NCI-H187 treated with DMSO at 0.1 percent for 48 hours (cell line): ENCODE results near the gene RNU5D-1.
"Not testable (repeated sequence)": the region's sequence is repeated elsewhere in the genome, so short reads cannot be mapped to it uniquely, and the experiment has no call there.

Experiments used
- DNase-seq: peaks from one replicate; lab custom pipeline; 2025; lab: John Stamatoyannopoulos, UW

Gene RNU5D-1

DNA sequence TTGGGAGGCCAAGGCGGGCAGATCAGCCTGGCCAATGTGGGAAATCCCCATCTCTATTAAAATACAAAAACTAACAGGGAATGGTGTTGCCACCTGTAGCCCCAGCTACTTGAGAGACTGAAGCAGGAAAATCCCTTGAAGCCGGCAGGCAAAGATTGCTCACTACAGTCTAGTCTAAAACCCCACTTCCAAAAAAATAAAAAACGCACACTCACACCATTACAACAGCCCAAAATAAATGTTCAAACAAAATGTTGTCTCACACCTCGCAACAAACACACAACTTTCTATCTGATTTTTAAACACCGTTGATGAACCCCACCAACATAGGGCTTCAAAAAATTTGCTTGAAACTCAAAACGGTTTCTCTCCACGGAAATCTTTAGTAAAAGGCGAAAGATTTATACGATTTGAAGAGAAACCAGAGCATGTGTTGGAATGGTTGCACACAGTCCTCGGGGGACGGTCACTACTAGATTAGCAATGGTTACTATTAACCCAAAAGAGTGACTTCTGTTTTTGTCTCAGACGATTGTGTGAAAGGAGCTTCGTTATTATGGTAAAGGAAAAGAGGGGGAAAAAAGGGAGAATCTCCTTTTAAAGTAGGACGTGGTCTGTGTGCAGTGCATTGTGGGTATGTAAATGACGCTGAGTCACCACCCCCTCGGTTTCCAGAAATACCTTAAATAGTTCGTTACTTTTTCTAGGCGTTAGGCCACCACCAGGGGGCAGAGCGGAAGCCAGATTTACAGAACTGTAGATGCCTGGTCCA lies at the start of gene RNU5D-1:
TSS of gene RNU5D-1 (minus strand) at position 430 of the 772 bp plus-strand sequence.
- DNase-seq, result peak; percentile 88

DNA sequence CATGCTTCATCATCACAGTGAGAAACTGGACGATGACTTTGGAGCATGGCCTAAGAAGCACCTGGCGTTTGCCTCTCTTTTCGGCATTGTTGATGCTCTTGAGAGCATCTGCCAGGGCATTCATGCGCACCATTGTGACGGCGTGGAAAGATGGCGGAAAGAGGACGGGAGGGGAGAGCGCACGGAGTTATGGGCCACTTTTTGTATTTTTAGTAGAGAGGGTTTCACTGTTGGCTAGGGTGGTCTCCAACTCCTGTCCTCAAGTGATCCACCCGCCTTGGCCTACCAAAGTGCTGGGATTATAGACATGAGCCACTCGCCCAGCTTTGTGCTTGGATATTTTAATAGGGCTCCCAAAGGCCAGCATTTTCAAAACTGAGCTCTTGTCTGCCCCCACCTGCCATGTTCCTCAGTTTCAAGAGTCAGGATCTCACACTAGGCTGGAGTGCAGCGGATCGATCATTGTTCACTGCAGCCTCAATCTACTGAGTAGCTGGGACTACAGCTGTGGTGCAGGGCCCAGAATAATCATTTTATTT lies 49.7 kb upstream of the RNU5D-1 start:
- DNase-seq, result no peak

DNA sequence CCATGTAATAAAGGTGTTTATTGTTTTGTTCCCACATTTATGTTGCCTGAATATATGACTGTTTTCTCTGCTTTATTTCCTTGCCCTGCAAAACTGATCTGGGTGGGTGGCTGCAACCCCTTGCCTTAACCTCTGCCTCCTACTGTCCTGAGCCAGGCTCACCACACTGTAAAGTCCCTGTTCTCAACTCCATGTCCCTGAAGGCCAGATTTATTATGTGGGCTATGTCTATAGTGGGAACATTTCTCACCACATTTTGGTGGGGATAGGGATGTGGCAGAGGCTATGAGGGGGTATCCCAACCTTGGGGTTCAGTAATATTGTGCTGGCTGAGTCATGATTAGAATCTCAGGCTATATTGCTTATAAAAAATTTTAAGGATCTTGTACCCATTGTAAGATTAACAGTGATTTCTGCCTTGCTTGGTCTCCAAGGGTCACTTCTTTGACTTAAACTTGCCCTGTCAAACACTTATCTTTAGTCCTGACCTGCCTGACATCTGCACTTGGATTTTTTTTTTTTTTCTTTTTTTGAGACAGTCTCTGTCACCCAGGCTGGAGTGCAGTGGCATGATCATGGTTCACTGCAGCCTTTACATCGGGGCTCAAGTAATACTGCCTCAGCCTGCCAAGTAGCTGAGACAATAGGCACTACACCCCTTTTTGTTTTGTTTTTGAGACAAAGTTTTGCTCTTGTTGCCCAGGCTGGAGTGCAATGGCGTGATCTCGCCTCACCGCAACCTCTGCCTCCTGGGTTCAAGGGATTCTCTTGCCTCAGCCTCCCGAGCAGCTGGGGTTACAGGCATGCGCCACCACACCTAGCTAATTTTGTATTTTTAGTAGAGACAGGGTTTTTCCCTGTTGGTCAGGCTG lies 48.0 kb upstream of the RNU5D-1 start:
- no peak for DNase-seq

DNA sequence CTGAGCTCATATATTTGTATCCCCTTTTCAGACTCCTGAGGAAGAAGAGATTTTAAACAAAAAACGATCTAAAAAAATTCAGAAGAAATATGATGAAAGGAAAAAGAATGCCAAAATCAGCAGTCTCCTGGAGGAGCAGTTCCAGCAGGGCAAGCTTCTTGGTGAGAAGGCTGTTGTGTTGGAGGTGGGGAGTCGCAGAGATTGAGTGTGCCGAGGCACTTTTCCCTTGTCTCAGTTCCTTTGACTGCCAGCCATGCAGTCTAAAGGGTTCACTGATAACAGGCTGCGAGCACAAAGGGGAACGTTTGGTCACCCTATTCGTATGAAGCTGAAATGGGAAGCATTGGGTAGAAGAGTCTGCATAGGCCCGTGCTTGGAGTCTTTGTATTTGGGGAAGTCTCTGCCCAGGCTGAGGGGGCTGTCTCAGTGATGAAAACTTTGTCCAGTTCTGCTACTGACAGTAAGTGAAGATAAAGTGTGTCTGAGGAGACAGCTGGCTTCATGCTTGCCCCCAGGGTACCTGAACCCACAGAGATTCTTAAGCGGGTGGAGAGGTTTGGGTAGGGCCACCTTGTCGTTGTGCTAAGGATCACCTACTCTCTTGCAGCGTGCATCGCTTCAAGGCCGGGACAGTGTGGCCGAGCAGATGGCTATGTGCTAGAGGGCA lies 47.1 kb upstream of the RNU5D-1 start:
- DNase-seq, result no peak

DNA sequence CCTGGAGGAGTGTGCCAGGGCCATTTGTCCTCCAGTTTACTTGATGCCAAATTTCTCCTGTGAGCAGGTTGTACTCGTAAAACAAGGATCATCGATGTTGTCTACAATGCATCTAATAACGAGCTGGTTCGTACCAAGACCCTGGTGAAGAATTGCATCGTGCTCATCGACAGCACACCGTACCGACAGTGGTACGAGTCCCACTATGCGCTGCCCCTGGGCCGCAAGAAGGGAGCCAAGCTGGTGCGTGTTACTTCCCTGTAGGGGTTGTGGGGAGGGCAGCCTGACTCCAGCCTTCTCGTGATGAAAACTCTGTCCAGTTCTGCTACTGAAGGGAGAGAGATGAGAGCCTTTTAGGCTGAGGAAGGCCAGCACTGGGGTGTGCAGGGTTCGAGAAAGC lies 46.6 kb upstream of the RNU5D-1 start:
- no peak for DNase-seq

DNA sequence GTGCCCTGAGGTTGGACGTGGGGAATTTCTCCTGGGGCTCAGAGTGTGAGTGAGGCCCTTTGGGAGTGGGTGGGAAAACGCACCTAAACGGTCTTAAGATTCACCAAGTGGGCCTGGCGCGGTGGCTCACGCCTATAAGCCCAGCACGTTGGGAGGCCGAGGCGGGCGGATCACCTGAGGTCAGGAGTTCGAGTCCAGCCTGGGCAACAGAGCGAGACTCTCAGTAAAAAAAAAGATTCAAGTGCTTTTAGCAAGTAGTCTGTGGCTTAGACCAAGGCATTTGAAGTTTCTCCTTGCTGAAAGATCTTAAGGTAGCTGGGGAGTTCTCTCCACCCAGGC lies 45.7 kb upstream of the RNU5D-1 start:
- DNase-seq, result no peak

DNA sequence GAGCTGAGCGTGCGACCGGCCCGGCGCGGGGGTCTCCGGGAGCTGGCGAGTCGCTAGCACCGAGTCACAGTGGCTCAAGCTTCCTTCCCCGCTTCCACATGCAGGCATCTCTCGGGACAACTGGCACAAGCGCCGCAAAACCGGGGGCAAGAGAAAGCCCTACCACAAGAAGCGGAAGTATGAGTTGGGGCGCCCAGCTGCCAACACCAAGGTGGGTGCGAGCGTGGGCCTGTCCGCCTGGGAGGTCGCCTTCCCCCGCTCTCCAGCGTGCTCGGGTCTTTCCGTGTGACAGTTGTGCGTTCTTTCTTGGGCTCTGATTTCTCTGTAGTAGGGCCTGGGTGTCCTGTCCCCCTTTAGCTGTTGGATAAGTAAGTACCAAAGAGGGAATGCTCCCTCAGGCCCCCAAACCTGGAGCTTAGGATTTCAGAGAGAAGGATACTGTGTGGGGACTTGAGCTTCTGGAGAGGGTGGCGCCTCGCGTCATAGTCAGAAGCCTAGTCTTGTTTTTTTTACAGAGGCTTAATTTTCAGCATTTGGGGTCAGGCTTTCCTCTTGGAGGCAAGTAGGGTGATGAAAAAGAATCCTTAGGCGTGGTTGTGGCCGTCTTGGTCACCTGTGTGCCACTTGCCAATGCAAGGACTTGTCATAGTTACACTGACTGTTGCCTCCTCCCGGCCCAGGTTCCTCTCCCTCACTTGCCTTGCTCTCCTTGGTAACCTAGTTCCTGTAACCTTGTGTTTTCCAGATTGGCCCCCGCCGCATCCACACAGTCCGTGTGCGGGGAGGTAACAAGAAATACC lies 45.2 kb upstream of the RNU5D-1 start:
- no peak for DNase-seq

DNA sequence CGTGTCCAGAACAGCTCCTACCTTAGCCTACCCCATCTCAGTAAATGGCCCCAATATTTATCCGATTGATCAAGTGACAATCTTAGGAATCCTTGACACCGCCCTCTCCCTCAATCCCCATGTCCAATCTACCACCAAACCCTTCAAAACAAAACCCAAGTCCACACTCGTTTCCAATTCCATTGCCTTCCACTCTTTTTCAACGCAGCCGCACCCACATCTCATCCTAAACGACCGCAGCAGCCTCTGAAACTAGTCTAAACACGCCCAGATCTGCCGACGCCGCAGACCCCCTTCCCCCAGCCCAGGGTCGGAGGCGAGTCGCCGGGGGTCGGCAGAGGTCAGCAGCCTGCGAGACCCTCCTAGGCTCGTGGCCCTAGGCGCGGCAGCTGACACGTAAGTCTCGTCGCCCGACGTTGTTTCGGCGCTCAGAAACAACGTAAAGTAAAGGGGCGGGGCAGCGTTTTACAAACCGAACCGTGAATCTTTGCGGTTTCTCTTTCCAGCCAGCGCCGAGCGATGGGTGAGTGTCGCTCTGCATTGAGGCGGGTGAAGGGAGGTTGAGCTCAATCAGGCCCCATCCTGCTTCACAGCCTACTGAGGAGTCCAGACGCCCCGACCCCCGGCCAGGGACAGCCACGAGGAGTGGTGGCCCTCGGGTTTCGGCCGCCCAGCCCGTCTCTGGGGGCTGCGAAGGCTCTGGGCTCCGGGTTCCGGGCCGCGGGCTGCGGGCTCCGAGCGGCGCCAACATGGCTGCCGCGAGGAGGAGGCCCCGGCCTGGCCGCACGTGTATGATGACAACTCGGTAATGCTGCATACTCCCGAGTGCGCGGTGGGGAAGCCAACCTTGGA lies 44.3 kb upstream of the RNU5D-1 start, which contains the start of gene RPS8:
TSS of gene RPS8 (plus strand) at position 463 of the 852 bp plus-strand sequence. CDS start at position 520, 57 bp downstream.
- DNase-seq, result peak; percentile 69

DNA sequence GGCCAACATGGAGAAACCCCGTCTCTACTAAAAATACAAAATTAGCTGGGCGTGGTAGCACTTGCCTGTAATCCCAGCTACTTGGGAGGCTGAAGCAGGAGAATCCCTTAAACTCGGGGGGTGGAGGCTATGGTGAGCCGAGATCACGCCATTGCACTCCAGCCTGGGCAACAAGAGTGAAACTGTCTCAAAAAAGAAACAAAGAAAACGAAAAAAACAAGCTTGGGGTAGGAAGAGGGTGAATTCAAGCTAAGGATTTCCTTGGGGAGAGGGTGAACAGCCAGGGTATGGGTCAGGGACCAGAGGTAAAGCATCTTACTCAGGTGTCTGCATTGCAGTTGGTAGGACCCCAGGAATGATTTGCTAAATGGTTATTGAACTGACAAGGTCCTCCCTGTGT lies 35.5 kb upstream of the RNU5D-1 start:
- DNase-seq, result not testable (repeated sequence)

DNA sequence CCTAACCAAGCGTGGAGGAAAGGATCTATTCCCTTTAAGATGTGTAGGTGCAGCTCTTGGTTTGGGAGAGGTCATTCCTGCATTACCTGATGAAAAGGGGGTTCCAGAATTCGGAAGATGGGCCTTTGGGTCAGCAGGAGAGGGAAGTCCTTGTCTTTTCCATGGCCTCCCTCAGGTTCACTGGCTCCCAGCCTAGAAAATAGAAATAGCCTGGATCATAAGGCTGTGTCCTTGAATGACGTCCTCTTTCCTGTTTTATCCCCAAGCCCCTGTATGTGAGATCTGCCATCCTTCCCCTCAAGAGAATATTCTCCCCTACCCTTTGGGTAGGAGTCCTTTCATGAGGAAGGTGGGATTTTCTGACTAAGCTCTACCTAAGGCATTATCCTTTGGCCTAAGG lies 29.9 kb upstream of the RNU5D-1 start:
- no peak for DNase-seq

DNA sequence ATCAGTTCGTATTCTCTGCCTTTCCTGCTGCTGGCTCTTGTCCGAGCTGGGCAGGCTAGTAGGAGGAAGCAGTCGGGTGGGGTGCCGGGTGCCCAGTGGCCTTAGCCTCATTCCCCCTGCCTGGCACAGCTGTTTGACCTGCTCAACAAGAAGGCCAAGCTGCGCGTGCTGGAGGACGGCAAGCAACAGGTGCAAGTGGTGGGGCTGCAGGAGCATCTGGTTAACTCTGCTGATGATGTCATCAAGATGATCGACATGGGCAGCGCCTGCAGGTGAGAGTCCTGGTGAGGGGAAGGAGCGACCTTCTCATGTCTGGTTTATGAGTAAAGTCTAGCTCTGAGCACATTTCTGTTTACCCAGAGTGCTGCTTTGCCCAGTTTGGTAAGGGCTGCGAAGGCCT lies 28.1 kb upstream of the RNU5D-1 start:
- DNase-seq, result no peak

DNA sequence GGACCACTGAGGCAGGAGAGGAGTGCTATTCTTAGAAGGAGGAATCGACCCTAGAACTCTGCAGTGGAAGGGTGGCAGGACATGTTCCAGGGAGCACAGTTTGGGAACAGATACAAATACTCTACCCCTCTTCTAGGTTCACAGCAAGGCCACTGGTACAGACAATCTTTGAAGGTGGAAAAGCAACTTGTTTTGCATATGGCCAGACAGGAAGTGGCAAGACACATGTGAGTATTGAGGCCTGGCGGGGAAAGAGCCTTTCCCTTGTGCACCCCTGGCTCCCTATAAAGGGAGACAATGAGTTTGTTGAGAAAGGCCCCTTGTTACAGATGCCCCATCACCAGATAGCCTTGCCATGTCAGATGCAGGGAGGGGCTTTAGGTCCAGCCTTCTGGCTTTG lies 26.4 kb upstream of the RNU5D-1 start:
- no peak for DNase-seq

DNA sequence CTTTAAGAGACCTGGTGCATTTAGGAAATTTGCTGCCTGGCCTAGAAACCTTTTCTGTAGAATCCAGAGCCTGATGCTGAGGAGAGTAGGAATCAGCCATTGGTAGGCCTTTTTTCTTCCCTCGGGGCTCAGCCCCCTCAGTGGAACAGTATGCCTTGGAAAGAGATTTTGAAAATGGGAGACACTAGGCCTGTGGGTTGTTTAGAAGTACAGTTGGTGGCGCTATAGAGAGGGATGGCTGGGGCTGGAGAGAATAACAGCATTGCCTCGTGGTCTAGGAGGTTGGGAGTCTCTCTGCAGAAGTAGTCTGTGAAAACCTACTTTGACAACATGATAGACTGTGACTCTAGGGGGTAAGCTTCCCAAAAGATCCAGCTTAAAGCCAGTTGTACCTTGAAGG lies 16.9 kb upstream of the RNU5D-1 start:
- no peak for DNase-seq

DNA sequence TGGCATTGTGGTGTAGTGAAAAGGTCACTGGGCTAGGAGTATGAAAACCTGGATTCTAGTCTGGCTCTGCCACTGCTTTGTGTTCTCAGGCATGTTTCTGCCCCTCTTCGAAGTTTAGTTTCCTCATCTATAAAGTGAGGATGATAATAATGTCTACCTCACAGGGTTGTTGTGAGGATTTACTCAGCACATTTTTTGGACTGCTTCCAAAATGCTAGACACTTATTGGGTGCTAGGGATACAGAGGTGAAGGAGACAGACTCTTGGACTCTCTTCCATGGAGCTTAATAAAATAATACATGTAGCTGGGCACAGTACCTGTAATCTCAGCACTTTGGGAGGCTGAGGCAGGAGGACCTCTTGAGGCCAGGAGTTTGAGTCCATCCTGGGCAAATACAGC lies 12.2 kb upstream of the RNU5D-1 start:
- DNase-seq, result no peak

DNA sequence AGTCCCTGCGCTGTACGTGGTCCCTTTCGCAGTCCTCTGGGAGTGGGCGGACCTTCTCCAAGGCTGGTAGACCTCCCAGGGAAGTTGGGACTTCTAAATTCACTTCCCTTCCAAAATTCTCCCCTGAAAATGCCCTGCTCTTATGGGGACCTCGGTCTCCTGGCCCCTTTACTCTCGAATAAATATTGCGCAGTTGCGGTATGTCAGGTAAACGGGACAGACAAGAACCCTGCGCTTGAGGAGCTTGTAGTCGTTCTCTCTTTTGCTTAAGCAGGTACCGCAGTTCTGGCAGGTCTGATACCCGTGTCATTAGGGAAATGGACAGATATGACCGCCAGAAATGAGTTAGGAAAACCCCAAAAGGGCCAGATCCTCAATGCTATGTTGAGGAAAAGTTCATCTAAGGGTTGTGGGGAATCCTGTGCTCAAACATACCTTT lies 9.2 kb upstream of the RNU5D-1 start:
- DNase-seq, result no peak

DNA sequence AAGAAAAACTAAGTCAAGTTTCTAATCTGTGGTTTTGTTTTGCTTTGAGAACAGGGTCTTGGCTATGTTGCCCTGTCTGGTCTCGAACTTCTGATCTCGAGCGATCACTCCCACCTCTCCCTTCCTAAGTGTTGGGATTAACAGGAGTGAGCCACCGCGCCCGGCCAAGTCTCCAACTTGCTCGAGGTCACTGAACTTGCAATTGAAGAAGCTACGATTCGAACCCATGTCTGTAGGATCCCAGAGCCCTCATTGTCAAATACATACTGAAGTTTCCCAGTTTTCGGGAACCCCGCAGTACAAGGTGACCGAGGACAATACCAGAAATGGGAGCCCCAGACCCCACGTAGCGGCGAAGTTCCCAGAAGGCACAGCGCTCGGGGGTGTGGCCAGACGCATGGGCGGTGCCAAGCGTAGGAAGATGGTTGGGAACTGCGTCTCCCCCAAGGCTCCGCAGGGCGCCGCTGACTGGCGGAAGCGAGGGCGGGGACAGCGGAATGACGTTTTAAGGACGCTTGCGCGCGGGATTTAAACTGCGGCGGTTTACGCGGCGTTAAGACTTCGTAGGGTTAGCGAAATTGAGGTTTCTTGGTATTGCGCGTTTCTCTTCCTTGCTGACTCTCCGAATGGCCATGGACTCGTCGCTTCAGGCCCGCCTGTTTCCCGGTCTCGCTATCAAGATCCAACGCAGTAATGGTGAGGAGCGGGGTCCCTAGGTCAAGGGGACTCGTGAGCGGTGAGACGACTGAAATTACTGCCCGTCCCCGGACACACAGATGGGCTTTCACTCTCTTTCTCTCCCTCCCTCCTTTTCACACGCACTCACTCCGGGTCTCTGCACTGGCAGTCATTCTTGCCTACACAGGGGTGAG lies 8.6 kb upstream of the RNU5D-1 start, which contains the start of gene KIF2C:
TSS of gene KIF2C (plus strand) at position 531 of the 872 bp plus-strand sequence. CDS start at position 627, 96 bp downstream.
- DNase-seq, result peak; percentile 86

DNA sequence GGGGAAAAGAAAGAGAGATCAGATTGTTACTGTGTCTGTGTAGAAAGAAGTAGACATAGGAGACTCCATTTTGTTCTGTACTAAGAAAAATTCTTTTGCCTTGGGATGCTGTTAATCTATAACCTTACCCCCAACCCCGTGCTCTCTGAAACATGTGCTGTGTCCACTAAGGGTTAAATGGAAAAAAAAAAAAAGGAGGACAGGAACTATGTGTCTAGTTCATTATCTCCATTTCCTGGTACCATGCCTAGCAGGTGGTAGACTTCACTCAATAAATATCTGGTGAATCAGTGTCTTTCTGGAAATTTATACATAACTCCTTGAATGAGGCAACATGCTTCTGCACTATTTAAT lies 8.0 kb upstream of the RNU5D-1 start:
- DNase-seq, result not testable (repeated sequence)

DNA sequence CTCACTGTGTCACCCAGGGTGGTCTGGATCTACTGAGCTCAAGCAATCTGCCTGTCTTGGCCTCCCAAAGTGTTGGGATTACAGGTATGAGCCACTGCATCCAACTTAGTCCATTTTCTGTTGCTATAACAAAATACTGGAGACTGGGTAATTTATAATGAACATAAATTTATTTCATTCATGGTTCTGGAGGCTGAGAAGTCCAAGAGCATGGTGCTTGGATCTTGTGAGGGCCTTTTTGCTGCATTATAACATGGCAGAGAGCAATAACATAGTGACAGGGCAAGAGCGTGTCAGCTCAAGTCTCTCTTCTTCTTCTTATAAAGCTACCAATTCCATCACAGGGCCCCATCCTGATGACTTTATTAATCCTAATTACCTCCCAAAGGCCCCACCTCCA lies 5.0 kb upstream of the RNU5D-1 start:
- DNase-seq, result no peak

DNA sequence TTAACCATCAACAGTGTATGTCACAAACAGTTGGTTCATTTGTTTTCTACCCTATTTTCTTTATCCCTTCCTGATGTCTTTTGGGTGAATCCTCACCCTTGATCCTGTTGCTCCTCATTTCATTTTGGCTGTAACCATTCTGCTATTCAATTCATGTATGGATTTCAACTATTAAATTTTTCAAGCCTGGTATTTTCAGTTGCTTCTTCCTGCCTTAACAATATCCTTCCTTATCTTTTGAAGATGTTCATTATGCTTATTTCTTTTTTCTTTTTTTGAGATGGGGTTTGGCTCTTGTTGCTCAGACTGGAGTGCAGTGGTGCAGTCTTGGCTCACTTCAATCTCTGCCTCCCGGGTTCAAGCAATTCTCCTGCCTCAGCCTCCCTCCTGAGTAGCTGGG lies 2.8 kb upstream of the RNU5D-1 start:
- no peak for DNase-seq

DNA sequence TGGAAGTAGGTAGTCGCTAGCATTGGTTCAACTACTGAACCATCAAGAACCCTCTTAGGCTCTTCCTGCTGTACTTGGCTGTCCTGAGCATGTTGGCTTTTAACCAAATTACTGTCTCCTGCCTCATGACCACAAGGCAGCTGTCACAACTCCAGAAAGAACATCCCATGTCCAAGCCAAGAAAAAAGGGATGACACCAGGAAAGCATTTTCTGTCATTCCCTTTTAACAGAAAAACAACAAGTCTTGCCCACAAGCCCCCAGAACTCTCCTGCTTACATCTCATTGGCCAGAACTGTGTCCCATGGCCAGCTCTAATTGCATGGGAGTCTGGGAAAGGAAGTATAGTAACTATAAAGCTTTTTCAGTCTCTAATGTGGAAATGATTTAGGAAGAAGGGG lies 2.4 kb upstream of the RNU5D-1 start:
- DNase-seq, result no peak
